Pancreas (tissue), 10 donors: Measurements from ENCODE around the gene NDUFAF7. TPM values are rescaled to one million over a fixed set of nuclear protein-coding genes. Genes with fewer than 3 reads are reported as not detected.
"Not testable (repeated sequence)": the region's sequence is repeated elsewhere in the genome, so short reads cannot be mapped to it uniquely, and the experiment has no call there.

Experiments used
- ATAC-seq, 4 donors: fragments of 200-7000 bp; cut with Tn5 transposase; one replicate each; pipeline versions ENCODE4 v1.8.0 to v1.9.1; 2020; ENCODE audit warnings: mild to moderate bottlenecking in 4 of 4, moderate library complexity in 4 of 4
- DNase-seq, 6 donors: peaks; one replicate each; pipeline ENCODE4 v3.0.0-alpha.2; 2020
- FAIRE-seq: peaks from 2 replicates; lab custom pipeline; 2012; peaks lifted over from hg19 to GRCh38; lab: Jason Lieb, UNC
- H3K27ac ChIP-seq, 4 donors: fragments of 200-600 bp; sonication (generic); 1 replicate in 3 of 4; 2 replicates in 1 of 4; pipeline versions ENCODE4 v1.5.0 to v1.8.0; 2020
- H3K27me3 ChIP-seq, 4 donors: fragments of 200-600 bp; one replicate each; pipeline ENCODE4 v1.8.0; 2021
- H3K36me3 ChIP-seq, 3 donors: fragments of 200-600 bp; sonication (generic) in 1 of 3; one replicate each; pipeline versions ENCODE4 v1.5.0 to v1.8.0; 2020 to 2021
- H3K4me1 ChIP-seq, 3 donors: fragments of 200-600 bp; one replicate each; pipeline ENCODE4 v1.8.0; 2021
- H3K4me3 ChIP-seq, 4 donors: fragments of 200-600 bp; sonication (generic) in 2 of 4; one replicate each; pipeline versions ENCODE4 v1.5.0 to v1.8.0; 2020 to 2021
- H3K9me3 ChIP-seq, 4 donors: fragments of 200-600 bp; one replicate each; pipeline ENCODE4 v1.8.0; 2021
- WGBS, 2 donors: extraction: QIAGEN DNeasy Blood & Tissue Kit; methylation state at CpG; one replicate each; pipeline ENCODE4 v1.1.7; 2013; 5-methylcytosine and 5-hydroxymethylcytosine counted together
- intact Hi-C, 3 donors: fragments of 100-400 bp; cut with DNase I; formaldehyde crosslinking; loops; one replicate each; pipeline versions ENCODE4 v1.11.1 to v1.14.2; 2022
- polyA plus RNA-seq, 2 donors: library from polyadenylated mRNA; stranded (reverse); fragments of 200-250 nt; gene quantifications; one replicate each; pipeline ENCODE4 v1.2.3, GENCODE V29; 2013
- total RNA-seq, 6 donors: library from RNA; stranded (reverse); fragmentation: NEBNext Ultra II Directional in 4 of 6; extraction: Animal tissue kit (Norgen Biotek cat#: 25700) in 4 of 6; gene quantifications; one replicate each; pipeline versions ENCODE4 v1.2.1 to v1.2.4, GENCODE V29; 2021 to 2023
- TF ChIP-seq, protein P1 (sequence below), 4 donors: fragments of 200-600 bp; sonication (generic) in 3 of 4; IDR thresholded peaks; one replicate each; pipeline versions ENCODE4 v1.5.0 to v1.8.0; 2021; ENCODE audit warnings: antibody characterized with exemption in 4 of 4
- donor health status: healthy with polysubstance abuse.
- donor health status: DM: no; HTN: no; CAD: no; lungs with moderate emphysema.
- donor health status: DM: no; HTN: no; CAD: no.
- donor health status: control.
- donor health status: control.
- donor health status: Bipolar disorder and iron deficiency.
- donor health status: DM: yes; HTN: yes; CAD: no.
- donor health status: DM: no; HTN: no; CAD: no.
- donor health status: DM: no; HTN: no; CAD: no.
- donor health status: DM: yes; HTN: yes; CAD: no.

NDUFAF7 gene
- total and polyA plus RNA-seq, 8 donors = 4.7 to 20.0 (median 7.5) TPM

GRCh38 chr2:37287966-37288365, 56.5 kb downstream of the NDUFAF7 start:
- 95 to 100% methylated on average over 2 of the region's 2 CpGs for WGBS, 2 donors
- no peak overlapping the region for H3K4me3 ChIP-seq
- TF ChIP-seq, protein P1, sequence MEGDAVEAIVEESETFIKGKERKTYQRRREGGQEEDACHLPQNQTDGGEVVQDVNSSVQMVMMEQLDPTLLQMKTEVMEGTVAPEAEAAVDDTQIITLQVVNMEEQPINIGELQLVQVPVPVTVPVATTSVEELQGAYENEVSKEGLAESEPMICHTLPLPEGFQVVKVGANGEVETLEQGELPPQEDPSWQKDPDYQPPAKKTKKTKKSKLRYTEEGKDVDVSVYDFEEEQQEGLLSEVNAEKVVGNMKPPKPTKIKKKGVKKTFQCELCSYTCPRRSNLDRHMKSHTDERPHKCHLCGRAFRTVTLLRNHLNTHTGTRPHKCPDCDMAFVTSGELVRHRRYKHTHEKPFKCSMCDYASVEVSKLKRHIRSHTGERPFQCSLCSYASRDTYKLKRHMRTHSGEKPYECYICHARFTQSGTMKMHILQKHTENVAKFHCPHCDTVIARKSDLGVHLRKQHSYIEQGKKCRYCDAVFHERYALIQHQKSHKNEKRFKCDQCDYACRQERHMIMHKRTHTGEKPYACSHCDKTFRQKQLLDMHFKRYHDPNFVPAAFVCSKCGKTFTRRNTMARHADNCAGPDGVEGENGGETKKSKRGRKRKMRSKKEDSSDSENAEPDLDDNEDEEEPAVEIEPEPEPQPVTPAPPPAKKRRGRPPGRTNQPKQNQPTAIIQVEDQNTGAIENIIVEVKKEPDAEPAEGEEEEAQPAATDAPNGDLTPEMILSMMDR (IDR thresholded peaks at IDR 0.05) = no peak
- no peaks in the 10 kb centered on the region for H3K27me3 ChIP-seq
- FAIRE-seq (no peak), DNase-seq (no peak), ATAC-seq (no peak)
- H3K9me3 ChIP-seq = no peaks in the 10 kb centered on the region
- no peaks in the 10 kb centered on the region for H3K4me1 ChIP-seq
- intact Hi-C loops = no loop called here
- H3K36me3 ChIP-seq = peaks cover 0 to 9% (median 0%) of the 10 kb centered on the region in 3 donors
- no peak overlapping the region for H3K27ac ChIP-seq

GRCh38 chr2:37291680-37292079, 60.2 kb downstream of the NDUFAF7 start:
- Histone ChIP-seq H3K4me1 (no peaks in the 10 kb centered on the region), H3K27ac (no peak overlapping the region), H3K36me3 (peaks cover 0 to 1% (median 0%) of the 10 kb centered on the region in 3 donors), H3K9me3 (no peaks in the 10 kb centered on the region), H3K4me3 (no peak overlapping the region), H3K27me3 (no peaks in the 10 kb centered on the region)
- intact Hi-C loops = no loop called here
- FAIRE-seq = no peak
- no peak for DNase-seq
- 91 to 100% methylated on average over 2 of the region's 2 CpGs for WGBS, 2 donors
- no peak for ATAC-seq
- TF ChIP-seq, protein P1 (IDR thresholded peaks at IDR 0.05) = no peak

DNA sequence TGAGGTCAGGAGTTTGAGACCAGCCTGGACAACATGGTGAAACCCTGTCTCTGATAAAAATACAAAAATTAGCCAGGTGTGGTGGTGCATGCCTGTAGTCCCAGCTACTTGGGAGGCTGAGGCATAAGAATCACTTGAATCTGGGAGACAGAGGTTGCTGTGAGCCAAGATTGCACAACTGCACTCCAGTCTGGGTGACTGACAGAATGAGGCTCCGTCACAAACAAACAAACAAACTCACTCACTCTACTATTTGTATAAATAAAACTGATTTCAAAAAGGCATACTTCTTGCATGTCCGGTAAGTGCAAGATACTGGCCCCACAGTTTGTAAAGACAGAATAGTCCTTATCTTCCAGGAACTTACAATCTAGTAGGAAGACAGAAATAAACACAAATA, 63.4 kb downstream of the NDUFAF7 start:
- FAIRE-seq, H3K4me3 ChIP-seq, H3K27ac ChIP-seq, H3K36me3 ChIP-seq, intact Hi-C loops, H3K27me3 ChIP-seq, ATAC-seq, DNase-seq, H3K4me1 ChIP-seq, H3K9me3 ChIP-seq: not testable (repeated sequence)
- WGBS, 2 donors = 95 to 96% methylated on average over 2 of the region's 2 CpGs

- H3K9me3 ChIP-seq = no peaks in the 10 kb centered on the region
- H3K4me3 ChIP-seq = no peak overlapping the region
- no peaks in the 10 kb centered on the region for H3K27me3 ChIP-seq
- ATAC-seq (no peak), FAIRE-seq (no peak), DNase-seq (no peak)
- no peak overlapping the region for H3K27ac ChIP-seq
- intact Hi-C loops = no loop called here
- H3K36me3 ChIP-seq = no peaks in the 10 kb centered on the region
- 86 to 88% methylated on average over 1 of the region's 1 CpG for WGBS, 2 donors
- H3K4me1 ChIP-seq = no peaks in the 10 kb centered on the region
- TF ChIP-seq, protein P1 (IDR thresholded peaks at IDR 0.05) = no peak
Observed at GRCh38 chr2:37295469-37296073, 64.1 kb downstream of the NDUFAF7 start.

DNA sequence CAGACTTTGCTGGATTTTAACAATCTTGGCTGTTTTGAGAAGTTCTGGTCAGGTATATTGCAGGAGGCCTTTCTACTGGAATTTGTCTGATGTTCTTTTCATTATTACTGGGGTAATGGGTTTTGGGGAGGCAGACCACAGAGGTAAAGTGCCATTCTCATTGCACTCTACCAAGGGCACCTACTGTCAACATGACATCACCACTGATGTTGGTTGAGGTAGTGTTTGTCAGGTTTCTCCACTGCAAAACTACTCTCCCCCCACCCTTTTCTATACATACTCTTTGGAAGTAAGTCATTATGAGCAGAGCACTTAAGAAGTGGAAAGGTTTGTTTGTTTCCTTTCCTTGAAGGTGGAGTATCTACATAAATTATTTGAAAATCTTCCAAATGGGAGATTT, 66.2 kb downstream of the NDUFAF7 start:
- TF ChIP-seq, protein P1 (IDR thresholded peaks at IDR 0.05) = no peak
- no peaks in the 10 kb centered on the region for H3K36me3 ChIP-seq
- H3K4me1 ChIP-seq = no peaks in the 10 kb centered on the region
- intact Hi-C loops = no loop called here
- FAIRE-seq = no peak
- no peak for ATAC-seq
- no peaks in the 10 kb centered on the region for H3K27me3 ChIP-seq
- no peak for DNase-seq
- no peaks in the 10 kb centered on the region for H3K9me3 ChIP-seq
- no peak overlapping the region for H3K27ac ChIP-seq
- no peak overlapping the region for H3K4me3 ChIP-seq

Other genes starting within 250 kb of the NDUFAF7 start
- 10 to 100 TPM; 12.1 to 15.5 (median 13.5) TPM for gene HEATR5B, start 147.3 kb upstream of the NDUFAF7 start, total RNA-seq
- gene HEATR5B, start 147.3 kb upstream of the NDUFAF7 start, polyA plus RNA-seq = 10 to 100 TPM in 1 of 2 donors, 1 to 10 TPM in 1; 8.7 to 13.6 TPM
- 1 to 10 TPM; 1.4 to 2.8 (median 2.0) TPM for gene GPATCH11, start 147.1 kb upstream of the NDUFAF7 start, total RNA-seq
- 1 to 10 TPM; 1.5 to 2.0 TPM for gene GPATCH11, start 147.1 kb upstream of the NDUFAF7 start, polyA plus RNA-seq
- 10 to 100 TPM; 11.6 to 22.6 (median 14.6) TPM for gene EIF2AK2, start 74.7 kb upstream of the NDUFAF7 start, total RNA-seq
- gene EIF2AK2, start 74.7 kb upstream of the NDUFAF7 start, polyA plus RNA-seq = 1 to 10 TPM; 2.6 to 5.4 TPM
- not detected for gene SULT6B1, start 43.0 kb upstream of the NDUFAF7 start, total RNA-seq
- not detected for gene SULT6B1, start 43.0 kb upstream of the NDUFAF7 start, polyA plus RNA-seq
- 10 to 100 TPM; 13.7 to 19.7 (median 15.7) TPM for gene CEBPZOS, start 35.2 kb upstream of the NDUFAF7 start, total RNA-seq
- gene CEBPZOS, start 35.2 kb upstream of the NDUFAF7 start, polyA plus RNA-seq = 10 to 100 TPM; 23.4 to 35.3 TPM
- gene CEBPZ, start 62 bp upstream of the NDUFAF7 start, total RNA-seq = 10 to 100 TPM; 20.6 to 31.2 (median 25.7) TPM
- gene CEBPZ, start 62 bp upstream of the NDUFAF7 start, polyA plus RNA-seq = 10 to 100 TPM; 30.8 to 41.4 TPM
- 10 to 100 TPM in 3 of 6 donors, 1 to 10 TPM in 3; 6.7 to 17.2 (median 9.2) TPM for gene PRKD3, start 93.2 kb downstream of the NDUFAF7 start, total RNA-seq
- gene PRKD3, start 93.2 kb downstream of the NDUFAF7 start, polyA plus RNA-seq = 1 to 10 TPM; 4.1 to 5.5 TPM
- gene QPCT, start 113.0 kb downstream of the NDUFAF7 start, total RNA-seq = 10 to 100 TPM in 1 of 6 donors, 1 to 10 TPM in 4, under 1 TPM in 1; 0.79 to 15.7 (median 3.6) TPM
- 10 to 100 TPM; 15.3 to 69.0 TPM for gene QPCT, start 113.0 kb downstream of the NDUFAF7 start, polyA plus RNA-seq